ENCODE measurements around the gene ALDH6A1.

DNA sequence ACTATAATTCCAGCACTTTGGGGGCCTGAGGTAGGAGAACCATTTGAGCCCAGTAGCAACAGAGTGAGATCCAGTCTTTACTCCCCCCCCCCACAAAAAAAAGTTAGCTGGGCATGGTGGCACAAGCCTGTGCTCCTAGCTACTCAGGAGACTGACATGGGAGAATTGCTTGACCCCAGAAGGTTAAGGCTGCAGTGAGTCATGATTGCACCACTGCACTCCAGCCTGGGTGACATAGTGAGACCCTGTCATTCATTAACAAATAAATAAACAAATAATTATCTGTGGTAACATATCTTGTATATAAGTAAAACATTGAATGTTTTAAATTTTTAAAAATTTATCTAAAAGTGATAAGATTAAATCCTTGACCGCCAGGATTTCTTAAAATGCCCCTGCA lies 70.0 kb downstream of the ALDH6A1 start:
- TF ChIP-seq, protein P1, sequence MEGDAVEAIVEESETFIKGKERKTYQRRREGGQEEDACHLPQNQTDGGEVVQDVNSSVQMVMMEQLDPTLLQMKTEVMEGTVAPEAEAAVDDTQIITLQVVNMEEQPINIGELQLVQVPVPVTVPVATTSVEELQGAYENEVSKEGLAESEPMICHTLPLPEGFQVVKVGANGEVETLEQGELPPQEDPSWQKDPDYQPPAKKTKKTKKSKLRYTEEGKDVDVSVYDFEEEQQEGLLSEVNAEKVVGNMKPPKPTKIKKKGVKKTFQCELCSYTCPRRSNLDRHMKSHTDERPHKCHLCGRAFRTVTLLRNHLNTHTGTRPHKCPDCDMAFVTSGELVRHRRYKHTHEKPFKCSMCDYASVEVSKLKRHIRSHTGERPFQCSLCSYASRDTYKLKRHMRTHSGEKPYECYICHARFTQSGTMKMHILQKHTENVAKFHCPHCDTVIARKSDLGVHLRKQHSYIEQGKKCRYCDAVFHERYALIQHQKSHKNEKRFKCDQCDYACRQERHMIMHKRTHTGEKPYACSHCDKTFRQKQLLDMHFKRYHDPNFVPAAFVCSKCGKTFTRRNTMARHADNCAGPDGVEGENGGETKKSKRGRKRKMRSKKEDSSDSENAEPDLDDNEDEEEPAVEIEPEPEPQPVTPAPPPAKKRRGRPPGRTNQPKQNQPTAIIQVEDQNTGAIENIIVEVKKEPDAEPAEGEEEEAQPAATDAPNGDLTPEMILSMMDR (conservative IDR thresholded peaks at IDR 0.05), result no peak
- no peak for TF ChIP-seq ZFX (IDR thresholded peaks at IDR 0.05)
